GM19463 (cell line): Measurements from ENCODE around the gene EHD4.

ENCODE experiments used
- ATAC-seq: cut with Tn5 transposase; IDR thresholded peaks from one replicate; pipeline ENCODE4 v1.9.1; 2021; ENCODE audit warnings: mild to moderate bottlenecking, moderate library complexity; ENCODE audit not compliant: unreplicated experiment

Gene EHD4

GRCh38 chr15:41866263-41866703, 106.1 kb downstream of the EHD4 start:
- ATAC-seq = no peak

DNA sequence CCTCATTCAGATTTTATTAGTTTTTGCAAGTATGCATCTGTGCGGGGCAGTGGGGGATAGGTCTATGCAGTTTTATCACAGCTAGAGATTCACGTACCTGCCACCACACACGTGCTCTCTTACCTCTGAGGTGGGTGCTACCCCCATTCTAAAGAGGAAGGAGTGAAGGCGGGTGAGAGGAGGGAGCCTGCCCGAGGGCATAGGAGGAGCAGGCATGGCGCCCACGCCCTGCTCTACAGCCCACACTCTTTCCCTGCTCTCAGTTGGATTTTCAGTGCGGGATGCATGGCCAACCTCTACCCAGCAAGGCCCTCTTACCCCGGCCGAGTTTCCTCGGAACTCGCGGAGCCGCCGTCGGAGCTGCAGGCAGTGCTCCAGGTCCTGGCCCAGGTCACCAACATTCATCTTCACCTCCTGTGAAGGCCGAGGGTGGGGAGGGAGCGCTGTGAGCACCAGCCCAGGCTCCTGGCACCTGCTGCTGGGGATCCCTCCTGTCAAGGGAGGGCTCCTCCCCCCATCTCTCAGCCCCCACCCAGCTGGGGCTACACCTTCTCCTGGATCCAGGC, 106.8 kb downstream of the EHD4 start:
- no peak for ATAC-seq

DNA sequence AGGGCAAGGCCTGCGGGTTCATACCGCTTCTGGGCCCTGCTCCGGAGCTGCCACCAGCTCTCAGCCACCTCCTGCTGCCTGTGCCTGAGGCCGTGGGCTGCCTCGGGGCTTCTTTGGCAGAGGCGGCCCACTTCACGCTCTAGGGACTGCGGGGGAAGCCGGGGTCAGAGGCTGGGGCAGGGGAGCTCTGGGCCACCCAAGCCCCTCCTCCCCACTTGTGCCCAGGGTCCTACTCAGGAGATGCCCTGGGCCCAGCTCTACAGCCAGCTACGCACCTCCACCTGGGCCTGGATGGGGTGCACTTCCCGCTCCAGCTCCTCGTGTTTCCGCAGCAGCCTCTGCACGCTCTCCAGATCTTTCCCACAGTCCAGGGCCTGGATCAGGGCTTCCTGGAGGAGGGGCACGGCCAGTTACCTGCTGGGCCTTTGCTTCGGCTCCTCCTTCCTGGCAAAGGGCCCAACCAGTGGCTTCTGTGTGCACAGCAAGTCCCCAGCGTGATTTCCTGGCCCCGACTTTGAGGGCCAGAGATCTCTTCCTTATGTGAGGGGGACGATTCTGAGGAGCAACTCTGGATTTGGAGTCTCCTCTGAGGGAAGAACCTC, 109.7 kb downstream of the EHD4 start:
- ATAC-seq = no peak

DNA sequence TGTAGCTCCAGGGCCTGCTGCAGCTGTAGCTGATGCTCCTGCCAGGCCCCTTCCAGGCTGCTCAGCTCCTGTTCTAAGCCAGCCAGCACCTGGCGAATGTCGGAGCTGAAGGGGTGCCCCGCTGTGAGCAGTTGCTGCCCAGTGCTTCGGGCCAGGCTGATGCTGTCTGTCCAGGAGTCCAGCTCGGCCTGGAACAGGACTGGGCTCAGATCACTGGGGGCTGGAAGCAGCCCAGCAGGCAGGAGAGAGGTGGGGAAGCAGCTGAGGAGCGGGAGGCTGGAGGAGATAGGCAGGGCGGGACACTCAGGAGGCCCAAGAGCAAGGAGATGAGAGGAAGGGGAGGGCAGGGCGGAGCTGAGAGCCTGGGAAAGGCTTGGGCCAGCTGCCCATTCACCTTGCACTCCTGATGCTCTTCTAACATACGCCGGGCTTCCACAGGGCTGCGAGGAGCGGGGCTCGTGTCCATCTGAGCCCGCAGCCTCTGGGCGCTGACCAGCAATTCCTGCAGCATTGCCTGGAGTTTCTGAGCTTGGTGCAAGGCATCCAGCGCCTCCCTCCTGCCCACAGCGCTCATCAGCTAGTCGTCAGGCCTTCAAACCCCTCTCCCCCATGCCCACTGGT, 110.5 kb downstream of the EHD4 start:
- no peak for ATAC-seq

DNA sequence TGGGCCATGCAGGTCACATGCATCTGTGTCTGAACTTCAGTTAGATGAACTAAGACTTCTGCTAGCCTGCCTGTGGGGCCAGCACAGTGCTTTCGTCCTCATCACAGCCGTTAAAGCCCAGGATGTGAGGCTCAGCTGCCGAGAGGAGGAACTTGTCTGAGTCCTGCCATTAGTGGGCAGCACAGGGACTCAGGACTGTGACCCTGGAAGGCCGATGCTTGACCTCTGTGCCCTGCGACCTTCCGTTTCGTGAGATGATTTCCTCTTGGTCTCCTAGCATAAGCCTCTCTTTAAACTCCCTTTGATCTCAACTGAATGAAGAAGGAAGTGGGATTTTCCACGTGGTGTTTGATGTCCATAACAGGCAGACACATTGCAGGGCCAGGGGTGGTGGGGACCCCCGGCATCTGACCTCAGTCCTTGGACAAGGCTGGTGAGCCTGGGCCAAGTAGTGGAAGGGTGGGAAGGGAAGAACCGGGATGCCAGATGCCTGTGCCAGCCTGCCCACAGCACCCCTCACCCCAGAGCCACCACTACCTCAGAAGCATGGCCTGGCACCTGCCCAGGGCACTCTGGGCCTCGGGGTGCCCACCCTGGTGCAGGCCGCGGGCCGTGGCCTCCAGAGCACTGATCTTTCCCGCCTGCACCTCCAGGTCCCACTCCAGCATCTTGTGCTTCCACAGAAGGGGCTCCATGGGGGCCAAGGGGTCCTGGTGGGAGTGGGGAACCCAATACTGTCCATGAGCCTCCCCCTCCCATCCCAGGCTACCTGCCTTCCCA, 112.1 kb downstream of the EHD4 start:
- no peak for ATAC-seq

GRCh38 chr15:41858756-41859155, 113.6 kb downstream of the EHD4 start:
- no peak for ATAC-seq

DNA sequence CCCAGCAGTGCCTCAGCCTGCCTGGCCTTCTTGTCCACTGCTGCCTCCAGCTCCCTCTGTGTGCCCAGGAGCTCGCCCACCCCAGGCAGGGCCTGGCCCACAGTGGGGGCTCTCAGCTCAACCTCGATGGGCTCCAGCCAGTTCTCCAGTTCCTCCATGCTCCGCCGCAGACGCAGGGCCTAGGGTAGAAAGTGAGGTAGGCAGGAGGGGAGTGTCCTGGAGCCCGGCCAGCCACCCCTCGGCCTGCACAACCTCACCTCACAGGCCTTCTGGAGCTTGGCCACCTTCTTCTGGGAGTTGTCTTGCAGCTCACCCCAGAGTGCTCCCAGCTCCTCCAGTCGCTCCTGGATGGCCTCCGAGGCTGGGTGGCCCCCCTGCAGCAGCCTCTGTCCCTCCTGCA, 115.0 kb downstream of the EHD4 start:
- no peak for ATAC-seq

- ATAC-seq = no peak
These were observed 115.6 kb downstream of the EHD4 start for GRCh38 chr15:41856716-41857115.

DNA sequence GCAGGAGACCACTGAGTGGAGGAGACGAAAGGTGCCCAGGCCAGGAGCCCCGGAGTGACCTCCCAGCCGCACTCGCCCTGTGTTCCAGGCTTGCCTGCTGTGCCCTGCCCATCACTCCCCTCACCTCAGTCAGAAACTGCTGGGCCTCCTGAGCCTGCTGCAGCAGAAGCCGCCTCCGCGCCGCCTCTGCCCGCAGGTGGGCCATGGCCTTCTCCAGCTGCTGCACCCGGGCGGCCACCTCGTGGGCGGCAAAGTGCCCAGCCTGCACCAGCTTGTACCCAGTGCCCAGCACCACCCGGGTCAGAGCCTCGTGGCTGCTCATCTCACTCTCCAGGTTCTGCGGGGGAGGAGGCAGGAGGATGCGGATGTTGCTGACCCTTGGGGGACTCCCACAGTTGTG, 116.1 kb downstream of the EHD4 start:
- no peak for ATAC-seq

- no peak for ATAC-seq
These were observed 116.9 kb downstream of the EHD4 start for GRCh38 chr15:41855261-41855961.

GRCh38 chr15:41854443-41854842, 117.9 kb downstream of the EHD4 start:
- no peak for ATAC-seq

GRCh38 chr15:41853831-41854230, 118.5 kb downstream of the EHD4 start:
- ATAC-seq = no peak

GRCh38 chr15:41852736-41853590, 119.4 kb downstream of the EHD4 start:
- ATAC-seq = no peak

- ATAC-seq = no peak
These were observed 120.5 kb downstream of the EHD4 start for GRCh38 chr15:41851755-41852370.

- ATAC-seq = no peak
These were observed 121.2 kb downstream of the EHD4 start for GRCh38 chr15:41851167-41851523.

DNA sequence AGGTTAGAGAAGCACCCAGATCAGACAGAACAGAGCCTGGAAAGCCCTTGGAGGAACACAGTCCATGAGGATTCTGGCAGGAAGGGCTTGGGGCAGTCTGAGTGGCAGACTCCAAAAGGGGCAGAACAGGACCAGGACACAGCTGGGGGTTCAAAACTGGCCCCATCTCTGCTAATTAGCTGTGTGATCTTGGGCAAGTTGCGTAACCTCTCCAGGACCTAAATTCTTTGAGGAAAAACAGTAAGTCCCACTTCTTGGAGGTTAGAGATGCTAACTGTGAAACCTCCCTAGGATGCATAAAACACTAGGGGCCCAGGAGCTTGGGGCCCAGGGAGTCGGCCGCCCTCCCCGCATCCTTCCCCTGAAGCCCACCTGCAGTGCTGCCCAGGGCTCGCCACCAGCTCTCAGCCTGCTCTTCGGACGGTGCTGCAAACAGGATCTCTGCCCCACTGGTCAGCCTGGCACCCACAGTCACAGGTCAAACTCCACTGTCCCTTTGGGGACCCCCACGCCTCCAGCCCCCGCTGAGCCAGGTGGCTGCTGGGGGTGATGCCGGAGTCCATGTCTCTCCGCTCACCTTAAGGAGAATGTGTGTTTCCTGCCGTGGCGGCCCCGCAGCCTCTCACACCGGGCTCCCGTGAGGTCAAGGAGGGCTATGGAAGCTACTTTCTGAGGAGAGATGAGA, 121.7 kb downstream of the EHD4 start:
- no peak for ATAC-seq

- ATAC-seq = no peak
These were observed 122.5 kb downstream of the EHD4 start for GRCh38 chr15:41849861-41850260.

DNA sequence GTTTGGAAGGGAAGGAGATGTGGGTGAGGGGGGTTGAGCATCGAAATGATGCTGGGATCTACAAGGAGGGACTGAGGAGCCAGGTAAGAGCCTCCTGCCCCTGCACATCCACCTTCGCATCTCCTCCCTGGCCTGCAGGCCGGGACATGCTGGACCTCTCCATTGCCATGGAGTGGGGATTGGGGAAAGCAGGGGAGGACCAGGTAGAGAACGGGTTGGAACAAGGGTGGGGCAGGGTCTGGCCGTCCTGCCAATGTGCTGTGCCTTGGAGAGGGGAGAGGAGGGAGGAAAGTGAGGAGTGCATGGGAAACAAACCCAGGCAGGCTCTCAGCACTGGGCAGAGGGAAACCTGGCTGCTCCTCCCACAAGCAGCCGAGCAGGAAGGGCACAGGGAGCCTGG, 123.2 kb downstream of the EHD4 start:
- ATAC-seq = no peak

DNA sequence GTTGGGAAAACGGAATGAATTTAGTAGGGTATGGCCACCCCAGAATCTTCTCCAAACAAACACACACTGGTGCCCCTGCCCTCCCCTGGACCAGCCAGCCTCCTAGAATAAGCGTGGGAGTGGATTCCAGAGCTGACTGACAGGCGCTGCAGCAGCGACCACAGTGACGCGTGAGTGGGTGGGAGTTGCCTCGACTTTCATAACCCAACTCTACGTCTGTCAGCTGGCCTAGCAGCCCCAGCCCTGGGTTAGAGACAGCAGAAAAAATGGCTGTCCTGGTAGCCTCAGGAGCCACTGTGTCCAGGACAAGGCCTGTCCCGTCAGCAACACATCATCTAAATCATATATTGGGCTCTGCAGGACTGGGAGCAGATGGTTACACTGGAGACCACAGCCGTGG, 123.7 kb downstream of the EHD4 start:
- ATAC-seq = no peak
